ENCODE data around the gene EVL. TPM values are rescaled to one million over a fixed set of nuclear protein-coding genes. Genes with fewer than 3 reads are reported as not detected.

Gene EVL
- polyA plus RNA-seq, 2 of the 4 experiments (the other 2 are of a cell fraction): 14.8 to 32.9 TPM

DNA sequence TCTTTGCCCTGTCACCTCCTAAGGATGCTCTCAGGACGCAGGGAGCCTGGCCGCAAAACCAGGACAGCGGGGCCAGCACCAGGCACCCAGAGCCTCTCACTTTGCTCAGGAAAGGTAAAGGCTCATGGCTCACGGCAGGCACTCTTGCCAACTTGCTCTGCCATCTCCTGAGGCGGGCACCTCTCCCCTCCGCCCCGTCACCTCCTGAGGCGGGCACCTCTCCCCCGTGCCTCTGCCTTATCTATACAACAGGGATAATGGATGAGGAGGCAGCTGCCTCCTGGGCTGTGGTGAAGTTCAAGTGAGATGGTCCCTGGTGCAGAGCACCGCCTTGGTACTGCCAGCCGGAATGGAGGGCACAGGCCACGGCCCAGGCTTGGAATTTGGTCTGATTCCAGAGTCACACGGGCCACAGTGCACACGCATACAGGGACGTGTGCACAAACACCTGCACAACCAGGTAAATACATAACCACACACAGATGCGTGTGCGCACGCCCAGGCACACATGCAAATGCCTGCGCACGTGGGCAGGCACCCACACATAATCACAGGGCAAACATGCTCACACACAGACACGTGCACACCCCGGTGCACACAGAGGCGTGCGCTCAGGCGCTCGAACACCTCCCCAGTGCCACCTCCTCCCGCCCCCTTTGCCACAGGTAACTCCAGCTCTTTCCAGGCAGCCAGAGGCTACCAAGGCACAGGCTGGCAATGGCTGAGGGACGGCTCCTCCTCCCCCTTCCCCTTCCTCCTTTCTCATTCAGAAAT lies 82.7 kb downstream of the EVL start:
- TF ChIP-seq CEBPB (IDR thresholded peaks at IDR 0.05): no peak
- no peak for TF ChIP-seq RCOR1 (IDR thresholded peaks at IDR 0.05; ENCODE audit: low read depth, low read length)
- no peak for TF ChIP-seq HOXA7 (CRISPR knock-in tag; IDR thresholded peaks at IDR 0.05)
- no peak for TF ChIP-seq EP300 (IDR thresholded peaks at IDR 0.05)
- TF ChIP-seq, protein P1, sequence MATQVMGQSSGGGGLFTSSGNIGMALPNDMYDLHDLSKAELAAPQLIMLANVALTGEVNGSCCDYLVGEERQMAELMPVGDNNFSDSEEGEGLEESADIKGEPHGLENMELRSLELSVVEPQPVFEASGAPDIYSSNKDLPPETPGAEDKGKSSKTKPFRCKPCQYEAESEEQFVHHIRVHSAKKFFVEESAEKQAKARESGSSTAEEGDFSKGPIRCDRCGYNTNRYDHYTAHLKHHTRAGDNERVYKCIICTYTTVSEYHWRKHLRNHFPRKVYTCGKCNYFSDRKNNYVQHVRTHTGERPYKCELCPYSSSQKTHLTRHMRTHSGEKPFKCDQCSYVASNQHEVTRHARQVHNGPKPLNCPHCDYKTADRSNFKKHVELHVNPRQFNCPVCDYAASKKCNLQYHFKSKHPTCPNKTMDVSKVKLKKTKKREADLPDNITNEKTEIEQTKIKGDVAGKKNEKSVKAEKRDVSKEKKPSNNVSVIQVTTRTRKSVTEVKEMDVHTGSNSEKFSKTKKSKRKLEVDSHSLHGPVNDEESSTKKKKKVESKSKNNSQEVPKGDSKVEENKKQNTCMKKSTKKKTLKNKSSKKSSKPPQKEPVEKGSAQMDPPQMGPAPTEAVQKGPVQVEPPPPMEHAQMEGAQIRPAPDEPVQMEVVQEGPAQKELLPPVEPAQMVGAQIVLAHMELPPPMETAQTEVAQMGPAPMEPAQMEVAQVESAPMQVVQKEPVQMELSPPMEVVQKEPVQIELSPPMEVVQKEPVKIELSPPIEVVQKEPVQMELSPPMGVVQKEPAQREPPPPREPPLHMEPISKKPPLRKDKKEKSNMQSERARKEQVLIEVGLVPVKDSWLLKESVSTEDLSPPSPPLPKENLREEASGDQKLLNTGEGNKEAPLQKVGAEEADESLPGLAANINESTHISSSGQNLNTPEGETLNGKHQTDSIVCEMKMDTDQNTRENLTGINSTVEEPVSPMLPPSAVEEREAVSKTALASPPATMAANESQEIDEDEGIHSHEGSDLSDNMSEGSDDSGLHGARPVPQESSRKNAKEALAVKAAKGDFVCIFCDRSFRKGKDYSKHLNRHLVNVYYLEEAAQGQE (IDR thresholded peaks at IDR 0.05): no peak
- no peak for TF ChIP-seq FOXS1 (CRISPR knock-in tag; IDR thresholded peaks at IDR 0.05)
- TF ChIP-seq CBX8 (IDR thresholded peaks at IDR 0.05): no peak
- TF ChIP-seq ZNF302 (CRISPR knock-in tag; IDR thresholded peaks at IDR 0.05): no peak
- TF ChIP-seq, protein P2, sequence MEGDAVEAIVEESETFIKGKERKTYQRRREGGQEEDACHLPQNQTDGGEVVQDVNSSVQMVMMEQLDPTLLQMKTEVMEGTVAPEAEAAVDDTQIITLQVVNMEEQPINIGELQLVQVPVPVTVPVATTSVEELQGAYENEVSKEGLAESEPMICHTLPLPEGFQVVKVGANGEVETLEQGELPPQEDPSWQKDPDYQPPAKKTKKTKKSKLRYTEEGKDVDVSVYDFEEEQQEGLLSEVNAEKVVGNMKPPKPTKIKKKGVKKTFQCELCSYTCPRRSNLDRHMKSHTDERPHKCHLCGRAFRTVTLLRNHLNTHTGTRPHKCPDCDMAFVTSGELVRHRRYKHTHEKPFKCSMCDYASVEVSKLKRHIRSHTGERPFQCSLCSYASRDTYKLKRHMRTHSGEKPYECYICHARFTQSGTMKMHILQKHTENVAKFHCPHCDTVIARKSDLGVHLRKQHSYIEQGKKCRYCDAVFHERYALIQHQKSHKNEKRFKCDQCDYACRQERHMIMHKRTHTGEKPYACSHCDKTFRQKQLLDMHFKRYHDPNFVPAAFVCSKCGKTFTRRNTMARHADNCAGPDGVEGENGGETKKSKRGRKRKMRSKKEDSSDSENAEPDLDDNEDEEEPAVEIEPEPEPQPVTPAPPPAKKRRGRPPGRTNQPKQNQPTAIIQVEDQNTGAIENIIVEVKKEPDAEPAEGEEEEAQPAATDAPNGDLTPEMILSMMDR (IDR thresholded peaks at IDR 0.05): no peak
- Histone ChIP-seq H3K4me1 (peaks cover 2% of the 10 kb centered on the region; the same call in 1 of the 3 replicates), H3K4me3 (no peak overlapping the region), H3K27ac (no peak overlapping the region), H3K4me2 (no peak overlapping the region), H3K9me3 (no peaks in the 10 kb centered on the region)
- FAIRE-seq: no peak
- 81% methylated on average over 26 of the region's 28 CpGs for WGBS (ENCODE audit: missing lambda C conversion rate)
- CTCF ChIA-PET: interaction anchor here (1.0 kb wide), 1 partner anchor 14 kb away, joined by 3 read pairs; no protein-coding TSS in a partner anchor
- ATAC-seq: no peak
- DNase-seq (ENCODE audit: low read depth in 1 of 2, low spot score in 1 of 2): no peak
- POLR2A ChIA-PET: no interaction called here

DNA sequence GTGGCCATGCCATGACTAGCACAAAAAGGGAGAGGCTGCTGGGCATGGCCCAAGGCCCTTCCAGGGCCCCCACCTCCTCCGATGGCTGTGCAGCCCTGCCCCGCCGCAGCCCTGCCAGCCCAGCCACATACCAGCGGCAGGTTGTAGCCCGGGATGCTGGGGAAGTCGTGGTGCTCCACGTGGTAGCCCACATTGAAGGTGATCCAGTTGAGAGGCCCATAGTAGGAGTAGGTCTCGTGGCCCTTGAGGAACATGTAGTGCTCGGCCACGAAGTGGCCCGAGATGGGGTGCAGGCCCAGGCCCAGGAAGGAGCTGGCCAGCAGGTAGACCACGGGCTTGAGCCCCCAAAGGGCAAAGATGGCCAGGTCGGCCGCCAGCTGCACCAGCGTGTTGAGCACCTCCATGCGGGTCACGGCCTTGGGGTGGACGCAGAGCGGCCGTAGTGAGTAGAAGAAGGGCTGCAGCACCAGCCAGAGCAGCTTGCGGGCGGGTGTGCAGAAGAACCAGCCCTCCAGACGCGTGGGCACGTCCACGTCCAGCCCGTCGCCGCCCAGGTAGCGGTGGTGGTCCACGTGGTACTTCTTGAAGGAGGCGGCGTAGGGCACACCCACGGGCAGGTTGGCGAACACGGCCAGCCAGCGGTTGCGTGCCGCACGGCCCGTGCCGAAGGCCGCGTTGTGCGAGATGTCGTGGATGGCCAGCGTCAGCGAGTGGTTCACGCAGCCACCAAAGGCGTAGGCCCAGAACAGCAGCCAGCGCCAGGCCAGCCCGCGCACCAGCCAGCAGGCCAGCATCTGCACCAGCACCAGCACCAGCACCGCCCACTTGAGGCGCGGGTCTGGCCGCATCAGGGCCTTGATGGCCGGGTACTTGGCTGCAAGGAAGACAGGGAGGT lies 83.9 kb downstream of the EVL start:
- WGBS (ENCODE audit: missing lambda C conversion rate): 91% methylated on average over 53 of the region's 58 CpGs
- CTCF ChIA-PET: interaction anchor here (1.0 to 1.4 kb wide), 2 partner anchors 13 to 18 kb away, joined by 3 read pairs; no protein-coding TSS in a partner anchor
- H3K27ac ChIP-seq: no peak overlapping the region
- no peak for ATAC-seq
- no peaks in the 10 kb centered on the region for H3K4me1 ChIP-seq
- no peak overlapping the region for H3K4me2 ChIP-seq
- no peak for FAIRE-seq
- no peak overlapping the region for H3K4me3 ChIP-seq
- DNase-seq (ENCODE audit: low read depth in 1 of 2, low spot score in 1 of 2): no peak
- TF ChIP-seq SREBF2 (IDR thresholded peaks at IDR 0.05): no peak
- no peak for TF ChIP-seq NPAS2 (CRISPR knock-in tag; IDR thresholded peaks at IDR 0.05; ENCODE audit: borderline replicate concordance)
- no peak for TF ChIP-seq HEYL (CRISPR knock-in tag; IDR thresholded peaks at IDR 0.05)
- TF ChIP-seq POLR2A (IDR thresholded peaks at IDR 0.05; ENCODE audit: low read length): no peak
- TF ChIP-seq, protein P3, sequence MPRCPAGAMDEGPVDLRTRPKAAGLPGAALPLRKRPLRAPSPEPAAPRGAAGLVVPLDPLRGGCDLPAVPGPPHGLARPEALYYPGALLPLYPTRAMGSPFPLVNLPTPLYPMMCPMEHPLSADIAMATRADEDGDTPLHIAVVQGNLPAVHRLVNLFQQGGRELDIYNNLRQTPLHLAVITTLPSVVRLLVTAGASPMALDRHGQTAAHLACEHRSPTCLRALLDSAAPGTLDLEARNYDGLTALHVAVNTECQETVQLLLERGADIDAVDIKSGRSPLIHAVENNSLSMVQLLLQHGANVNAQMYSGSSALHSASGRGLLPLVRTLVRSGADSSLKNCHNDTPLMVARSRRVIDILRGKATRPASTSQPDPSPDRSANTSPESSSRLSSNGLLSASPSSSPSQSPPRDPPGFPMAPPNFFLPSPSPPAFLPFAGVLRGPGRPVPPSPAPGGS (IDR thresholded peaks at IDR 0.05): no peak
- TF ChIP-seq CHD4 (IDR thresholded peaks at IDR 0.05; ENCODE audit: borderline replicate concordance): no peak
- TF ChIP-seq JUNB (IDR thresholded peaks at IDR 0.05): no peak
- TF ChIP-seq, protein P4, sequence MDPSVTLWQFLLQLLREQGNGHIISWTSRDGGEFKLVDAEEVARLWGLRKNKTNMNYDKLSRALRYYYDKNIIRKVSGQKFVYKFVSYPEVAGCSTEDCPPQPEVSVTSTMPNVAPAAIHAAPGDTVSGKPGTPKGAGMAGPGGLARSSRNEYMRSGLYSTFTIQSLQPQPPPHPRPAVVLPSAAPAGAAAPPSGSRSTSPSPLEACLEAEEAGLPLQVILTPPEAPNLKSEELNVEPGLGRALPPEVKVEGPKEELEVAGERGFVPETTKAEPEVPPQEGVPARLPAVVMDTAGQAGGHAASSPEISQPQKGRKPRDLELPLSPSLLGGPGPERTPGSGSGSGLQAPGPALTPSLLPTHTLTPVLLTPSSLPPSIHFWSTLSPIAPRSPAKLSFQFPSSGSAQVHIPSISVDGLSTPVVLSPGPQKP (IDR thresholded peaks at IDR 0.05; ENCODE audit: low read depth, low read length): no peak
- TF ChIP-seq EP300 (IDR thresholded peaks at IDR 0.05): no peak
- TF ChIP-seq, protein P5, sequence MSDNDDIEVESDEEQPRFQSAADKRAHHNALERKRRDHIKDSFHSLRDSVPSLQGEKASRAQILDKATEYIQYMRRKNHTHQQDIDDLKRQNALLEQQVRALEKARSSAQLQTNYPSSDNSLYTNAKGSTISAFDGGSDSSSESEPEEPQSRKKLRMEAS (IDR thresholded peaks at IDR 0.05): no peak
- TF ChIP-seq JUN (IDR thresholded peaks at IDR 0.05): no peak
- TF ChIP-seq SMC3 (IDR thresholded peaks at IDR 0.05): no peak
- TF ChIP-seq CHD2 (IDR thresholded peaks at IDR 0.05; ENCODE audit: low read length, partially characterized antibody): no peak
- no peak for TF ChIP-seq NR3C1 (IDR thresholded peaks at IDR 0.05)
- no peak for TF ChIP-seq KDM5A (IDR thresholded peaks at IDR 0.05)
- TF ChIP-seq, protein P6, sequence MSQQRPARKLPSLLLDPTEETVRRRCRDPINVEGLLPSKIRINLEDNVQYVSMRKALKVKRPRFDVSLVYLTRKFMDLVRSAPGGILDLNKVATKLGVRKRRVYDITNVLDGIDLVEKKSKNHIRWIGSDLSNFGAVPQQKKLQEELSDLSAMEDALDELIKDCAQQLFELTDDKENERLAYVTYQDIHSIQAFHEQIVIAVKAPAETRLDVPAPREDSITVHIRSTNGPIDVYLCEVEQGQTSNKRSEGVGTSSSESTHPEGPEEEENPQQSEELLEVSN (IDR thresholded peaks at IDR 0.05; ENCODE audit: borderline replicate concordance, low read depth): no peak
- no peak for TF ChIP-seq RNF2 (IDR thresholded peaks at IDR 0.05; ENCODE audit: borderline replicate concordance, low read depth)
- TF ChIP-seq ZNF302 (CRISPR knock-in tag; IDR thresholded peaks at IDR 0.05): no peak
- POLR2A ChIA-PET: no interaction called here
- H3K9me3 ChIP-seq: no peaks in the 10 kb centered on the region
